Loucy (cell line): Measurements from ENCODE around the gene CEP112.

Experiments
- H2AFZ ChIP-seq: fragments of 200-600 bp; sonication (generic); 2 replicates; pipeline ENCODE4 v1.6.0; 2016; ENCODE audit warnings: antibody characterized with exemption, mild to moderate bottlenecking, low read length, moderate library complexity
- H3F3A ChIP-seq: fragments of 200-600 bp; 2 replicates; pipeline ENCODE4 v1.6.0; 2016; ENCODE audit warnings: antibody characterized with exemption, low read depth, mild to moderate bottlenecking
- H3K27me3 ChIP-seq: fragments of 200-600 bp; sonication (generic); 2 replicates; pipeline ENCODE4 v1.6.1; 2014; ENCODE audit warnings: low read length, mild to moderate bottlenecking; ENCODE audit not compliant: insufficient read depth, poor library complexity, severe bottlenecking
- H3K36me3 ChIP-seq: fragments of 200-600 bp; sonication (generic); 2 replicates; pipeline ENCODE4 v1.6.1; 2016; ENCODE audit warnings: low read length; ENCODE audit not compliant: insufficient read depth
- H3K4me1 ChIP-seq: fragments of 200-600 bp; sonication (generic); 2 replicates; pipeline ENCODE4 v1.5.1; 2014; ENCODE audit warnings: low read length, mild to moderate bottlenecking; ENCODE audit not compliant: insufficient read depth, poor library complexity, severe bottlenecking
- H3K4me2 ChIP-seq: fragments of 200-600 bp; sonication (generic); 2 replicates; pipeline ENCODE4 v1.6.0; 2014; ENCODE audit warnings: antibody characterized with exemption, low read length, low read depth, mild to moderate bottlenecking; ENCODE audit not compliant: poor library complexity, severe bottlenecking
- H3K4me3 ChIP-seq: fragments of 200-600 bp; sonication (generic); 2 replicates; pipeline ENCODE4 v1.5.1; 2014; ENCODE audit warnings: low read length, mild to moderate bottlenecking, mixed read lengths; ENCODE audit not compliant: poor library complexity, severe bottlenecking
- H3K79me2 ChIP-seq: fragments of 200-600 bp; sonication (generic); 2 replicates; pipeline ENCODE4 v1.6.1; 2014; ENCODE audit warnings: low read length; ENCODE audit not compliant: insufficient read depth
- H3K9ac ChIP-seq: fragments of 200-600 bp; sonication (generic); 2 replicates; pipeline ENCODE4 v1.6.0; 2014; ENCODE audit warnings: mild to moderate bottlenecking, low read depth, low read length, moderate library complexity; ENCODE audit not compliant: poor library complexity, severe bottlenecking
- H3K9me2 ChIP-seq: fragments of 200-600 bp; sonication (generic); replicated peaks from 2 replicates; pipeline ENCODE4 v1.6.1; 2016; ENCODE audit warnings: low read depth, low read length, mixed read lengths
- H3K9me3 ChIP-seq: fragments of 200-600 bp; sonication (generic); 2 replicates; pipeline ENCODE4 v1.6.1; 2014; ENCODE audit warnings: mild to moderate bottlenecking, antibody characterized with exemption, low read length, low read depth; ENCODE audit not compliant: insufficient read depth
- H4K20me1 ChIP-seq: fragments of 200-600 bp; sonication (generic); 2 replicates; pipeline ENCODE4 v1.6.0; 2014; ENCODE audit warnings: antibody characterized with exemption, low read length, mild to moderate bottlenecking; ENCODE audit not compliant: insufficient read depth, poor library complexity, severe bottlenecking
- EZH2phosphoT487 ChIP-seq: fragments of 200-600 bp; IDR thresholded peaks from 2 replicates; pipeline ENCODE4 v1.6.1; 2018; ENCODE audit warnings: antibody characterized with exemption, mild to moderate bottlenecking, moderate library complexity, borderline replicate concordance
- TF ChIP-seq, protein P1 (sequence below): fragments of 200-600 bp; sonication (generic); conservative IDR thresholded peaks from 2 replicates; pipeline ENCODE4 v1.5.1; 2014; ENCODE audit warnings: mild to moderate bottlenecking, antibody characterized with exemption, low read length

The CEP112 gene

DNA sequence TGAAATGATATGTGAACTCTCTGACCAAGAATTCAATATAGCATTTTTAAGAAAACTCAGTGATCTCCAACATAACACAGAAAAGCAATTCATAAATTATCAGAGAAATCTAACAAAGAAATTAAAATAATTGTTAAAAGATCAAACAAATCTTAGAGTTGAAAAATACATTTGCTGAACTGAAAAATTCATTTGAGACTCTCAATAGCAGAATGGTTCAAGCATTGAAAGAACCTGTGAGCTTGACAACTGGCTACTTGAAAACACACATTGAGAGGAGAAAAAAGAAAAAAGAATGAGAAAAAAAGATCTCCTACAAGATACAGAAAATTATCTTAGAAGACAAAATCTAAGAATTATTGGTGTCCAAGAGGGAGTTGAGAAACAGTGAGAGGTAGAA lies 203.5 kb downstream of the CEP112 start:
- Histone ChIP-seq H3K79me2 (no peaks in the 10 kb centered on the region), H3K36me3 (no peaks in the 10 kb centered on the region), H3K27me3 (no peaks in the 10 kb centered on the region), H3K4me2 (no peak overlapping the region), H3K9me3 (no peaks in the 10 kb centered on the region), H3K4me3 (no peak overlapping the region), H4K20me1 (no peaks in the 10 kb centered on the region), H3K9ac (no peak overlapping the region), H3K4me1 (no peaks in the 10 kb centered on the region), H3K9me2 (no peaks in the 10 kb centered on the region), H3F3A (no peaks in the 10 kb centered on the region), H2AFZ (no peak overlapping the region)
- TF ChIP-seq, protein P1, sequence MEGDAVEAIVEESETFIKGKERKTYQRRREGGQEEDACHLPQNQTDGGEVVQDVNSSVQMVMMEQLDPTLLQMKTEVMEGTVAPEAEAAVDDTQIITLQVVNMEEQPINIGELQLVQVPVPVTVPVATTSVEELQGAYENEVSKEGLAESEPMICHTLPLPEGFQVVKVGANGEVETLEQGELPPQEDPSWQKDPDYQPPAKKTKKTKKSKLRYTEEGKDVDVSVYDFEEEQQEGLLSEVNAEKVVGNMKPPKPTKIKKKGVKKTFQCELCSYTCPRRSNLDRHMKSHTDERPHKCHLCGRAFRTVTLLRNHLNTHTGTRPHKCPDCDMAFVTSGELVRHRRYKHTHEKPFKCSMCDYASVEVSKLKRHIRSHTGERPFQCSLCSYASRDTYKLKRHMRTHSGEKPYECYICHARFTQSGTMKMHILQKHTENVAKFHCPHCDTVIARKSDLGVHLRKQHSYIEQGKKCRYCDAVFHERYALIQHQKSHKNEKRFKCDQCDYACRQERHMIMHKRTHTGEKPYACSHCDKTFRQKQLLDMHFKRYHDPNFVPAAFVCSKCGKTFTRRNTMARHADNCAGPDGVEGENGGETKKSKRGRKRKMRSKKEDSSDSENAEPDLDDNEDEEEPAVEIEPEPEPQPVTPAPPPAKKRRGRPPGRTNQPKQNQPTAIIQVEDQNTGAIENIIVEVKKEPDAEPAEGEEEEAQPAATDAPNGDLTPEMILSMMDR: no peak
- TF ChIP-seq EZH2phosphoT487: no peak

DNA sequence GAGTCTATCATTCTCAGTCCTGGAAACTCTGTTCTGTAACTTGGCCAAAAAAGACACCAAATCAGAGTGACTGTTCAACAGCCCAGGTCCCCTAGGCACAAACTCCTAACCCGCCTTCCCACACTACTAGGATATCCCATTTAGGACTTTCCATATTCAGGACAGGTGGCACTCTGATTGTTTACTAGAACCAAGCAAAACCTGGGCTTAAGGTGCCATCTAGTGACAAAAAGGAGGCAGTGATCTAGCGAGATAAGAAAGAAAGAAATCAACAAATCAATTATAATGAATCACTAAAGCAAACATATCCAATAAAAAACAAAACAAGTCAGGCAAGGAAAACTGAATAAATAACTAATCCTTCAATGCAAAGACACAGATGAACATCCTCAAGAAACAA lies 203.9 kb downstream of the CEP112 start:
- no peaks in the 10 kb centered on the region for H3K9me2 ChIP-seq
- no peaks in the 10 kb centered on the region for H3K36me3 ChIP-seq
- no peaks in the 10 kb centered on the region for H4K20me1 ChIP-seq
- no peaks in the 10 kb centered on the region for H3K9me3 ChIP-seq
- H3F3A ChIP-seq: no peaks in the 10 kb centered on the region
- no peak overlapping the region for H3K9ac ChIP-seq
- no peak overlapping the region for H3K4me3 ChIP-seq
- no peak overlapping the region for H3K4me2 ChIP-seq
- no peaks in the 10 kb centered on the region for H3K27me3 ChIP-seq
- H3K79me2 ChIP-seq: no peaks in the 10 kb centered on the region
- TF ChIP-seq, protein P1: peak; percentile 74
- no peak for TF ChIP-seq EZH2phosphoT487
- H2AFZ ChIP-seq: no peak overlapping the region
- H3K4me1 ChIP-seq: no peaks in the 10 kb centered on the region

DNA sequence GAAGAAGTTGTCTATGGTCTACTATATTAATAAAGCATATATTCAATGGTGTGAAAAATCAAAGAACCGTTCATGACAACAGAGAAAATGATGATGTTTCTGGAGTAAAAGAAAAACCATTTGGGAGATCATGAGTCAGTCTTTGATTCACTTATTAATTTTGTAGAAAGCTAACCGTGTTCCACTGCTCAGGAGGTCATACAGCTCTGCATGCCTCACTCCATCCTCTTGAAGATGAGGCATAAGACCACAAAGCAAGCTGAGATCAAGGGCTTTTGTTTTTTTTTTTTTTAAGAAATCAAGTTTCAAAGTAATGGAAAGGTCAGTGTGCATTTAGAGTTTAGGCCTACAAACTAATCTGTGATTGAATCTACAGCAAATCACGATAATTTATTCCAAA lies 206.4 kb downstream of the CEP112 start:
- TF ChIP-seq EZH2phosphoT487: no peak
- TF ChIP-seq, protein P1: no peak
- Histone ChIP-seq H3K9me2 (no peaks in the 10 kb centered on the region), H3K4me2 (no peak overlapping the region)

More for the DNA sequence above, 206.4 kb downstream of the CEP112 start:
- no peaks in the 10 kb centered on the region for H3K36me3 ChIP-seq
- H3K9me3 ChIP-seq: no peaks in the 10 kb centered on the region
- H3K4me1 ChIP-seq: no peaks in the 10 kb centered on the region
- H4K20me1 ChIP-seq: no peaks in the 10 kb centered on the region
- H3F3A ChIP-seq: no peaks in the 10 kb centered on the region
- H3K9ac ChIP-seq: no peak overlapping the region
- no peaks in the 10 kb centered on the region for H3K79me2 ChIP-seq
- no peaks in the 10 kb centered on the region for H3K27me3 ChIP-seq
- H2AFZ ChIP-seq: no peak overlapping the region
- H3K4me3 ChIP-seq: no peak overlapping the region
